Endothelial cell of umbilical vein (primary cell): ENCODE results near the gene RND3. TPM values are rescaled to one million over a fixed set of nuclear protein-coding genes. Genes with fewer than 3 reads are reported as not detected.

Source experiments
- BruUV-seq: library from RNA; stranded (reverse); fragments of 400-500 nt; replicated peaks from 2 replicates; lab custom pipeline; 2021; lab: Mats Ljungman, UMichigan
- CTCF ChIA-PET: fragments of 300-600, 350-600 bp; sonication (Branson Sonifier 250); formaldehyde crosslinking; loops from one replicate; lab custom pipeline; 2021; ENCODE audit warnings: antibody characterized with exemption, inconsistent platforms; lab: Charles Lee
- POLR2A ChIA-PET: fragments of 300-600, 350-600 bp; sonication (Branson Sonifier 250); formaldehyde crosslinking; loops from one replicate; lab custom pipeline; 2021; ENCODE audit warnings: antibody characterized with exemption, inconsistent platforms; lab: Charles Lee
- DNase-seq: peaks from one replicate; pipeline ENCODE4 v3.0.0-alpha.2; 2011; ENCODE audit warnings: low read depth, low spot score
- FAIRE-seq: peaks from 2 replicates; lab custom pipeline; 2011; peaks lifted over from hg19 to GRCh38; lab: Jason Lieb, UNC
- H2AFZ ChIP-seq: 2 replicates; pipeline ENCODE4 v1.6.0; 2012; ENCODE audit warnings: low read depth, low read length, control low read depth, inconsistent platforms
- H3K27ac ChIP-seq: 2 replicates; pipeline ENCODE4 v1.5.1; 2011; ENCODE audit warnings: low read depth, mild to moderate bottlenecking, control low read depth, low read length, moderate library complexity; ENCODE audit not compliant: insufficient read depth
- H3K27me3 ChIP-seq, 2 experiments: 2 replicates each; pipeline versions ENCODE4 v1.6.0 to v1.6.1; 2011; ENCODE audit warnings: low read length in 2 of 2, mixed read lengths in 1 of 2; ENCODE audit not compliant: control insufficient read depth in 2 of 2, insufficient read depth in 2 of 2
- H3K36me3 ChIP-seq, 2 experiments: 2 replicates in 1 of 2; 3 replicates in 1 of 2; pipeline ENCODE4 v1.5.1; 2011; ENCODE audit warnings: low read length in 2 of 2, mild to moderate bottlenecking in 1 of 2, moderate library complexity in 1 of 2; ENCODE audit not compliant: control insufficient read depth in 2 of 2, insufficient read depth in 2 of 2; ENCODE audit errors: extremely low read depth in 1 of 2
- H3K4me1 ChIP-seq: 3 replicates; pipeline ENCODE4 v1.5.1; 2011; ENCODE audit warnings: mild to moderate bottlenecking, low read length; ENCODE audit not compliant: control insufficient read depth, insufficient read depth; ENCODE audit errors: extremely low read depth
- H3K4me2 ChIP-seq: 2 replicates; pipeline ENCODE4 v1.6.1; 2011; ENCODE audit warnings: low read length, control low read depth, mixed read lengths; ENCODE audit not compliant: insufficient read depth
- H3K4me3 ChIP-seq, 3 experiments: fragments of 200-600 bp in 1 of 3; sonication (generic), shearing (Covaris generic) in 1 of 3; replicated peaks in 1 of 3; 2 replicates each; pipeline ENCODE4 v1.5.1; 2011 to 2016; ENCODE audit warnings: control low read depth in 3 of 3, low read length in 3 of 3, mild to moderate bottlenecking in 2 of 3, inconsistent platforms in 1 of 3, low read depth in 1 of 3, moderate library complexity in 1 of 3; ENCODE audit not compliant: insufficient read depth in 1 of 3
- H3K79me2 ChIP-seq: 2 replicates; pipeline ENCODE4 v1.6.0; 2012; ENCODE audit warnings: low read length, inconsistent platforms; ENCODE audit not compliant: control insufficient read depth, insufficient read depth
- H3K9ac ChIP-seq: replicated peaks from 2 replicates; pipeline ENCODE3; 2011; ENCODE audit warnings: low read length, control low read depth; ENCODE audit not compliant: insufficient read depth; ENCODE audit errors: extremely low read depth
- H3K9me1 ChIP-seq: replicated peaks from 3 replicates; pipeline ENCODE4 v1.6.0; 2011; ENCODE audit warnings: mild to moderate bottlenecking, low read length; ENCODE audit not compliant: control insufficient read depth, insufficient read depth; ENCODE audit errors: extremely low read depth
- H3K9me3 ChIP-seq: replicated peaks from 2 replicates; pipeline ENCODE4 v1.5.1; 2012; ENCODE audit warnings: low read length, inconsistent platforms; ENCODE audit not compliant: control insufficient read depth, insufficient read depth
- H4K20me1 ChIP-seq: replicated peaks from 2 replicates; pipeline ENCODE3; 2011; ENCODE audit warnings: mild to moderate bottlenecking, low read length; ENCODE audit not compliant: control insufficient read depth, insufficient read depth; ENCODE audit errors: extremely low read depth
- GATA2 ChIP-seq: IDR thresholded peaks from 2 replicates; pipeline ENCODE4 v1.7.0; 2011; ENCODE audit warnings: low read depth, mild to moderate bottlenecking, moderate library complexity, mixed read lengths, low read length; ENCODE audit not compliant: insufficient read length, insufficient read depth
- MYC ChIP-seq: IDR thresholded peaks from one replicate; pipeline ENCODE4 v1.6.1; 2011; ENCODE audit warnings: mild to moderate bottlenecking, low read depth, low read length
- POLR2A ChIP-seq: IDR thresholded peaks from 2 replicates; pipeline ENCODE4 v1.6.1; 2012; ENCODE audit warnings: low read depth, mild to moderate bottlenecking, control low read depth, low read length
- POLR2AphosphoS5 ChIP-seq: IDR thresholded peaks from 2 replicates; pipeline ENCODE4 v1.6.1; 2012; ENCODE audit warnings: low read depth, mild to moderate bottlenecking, control low read depth, low read length, moderate library complexity; ENCODE audit not compliant: insufficient read depth
- dilution Hi-C: fragments of 300-500 bp; cut with MboI; formaldehyde crosslinking; loops from one replicate; pipeline ENCODE4 v1.15.0; 2019; ENCODE audit warnings: low sequenced_read_pairs; ENCODE audit not compliant: extremely low pct_ligation_motif_present
- intact Hi-C: fragments of 100-400 bp; cut with micrococcal nuclease; formaldehyde crosslinking; loops from one replicate; pipeline ENCODE4 v1.10.0; 2022
- polyA plus RNA-seq, 4 experiments: library from polyadenylated mRNA; depleted of rRNA in 3 of 4; stranded (reverse) in 3 of 4; unstranded in 1 of 4; fragments of >200 nt; gene quantifications; 2 replicates each; pipeline versions ENCODE4 v1.2.1 to v1.2.3, GENCODE V29; 2011 to 2012; ENCODE audit warnings: missing spikeins in 1 of 4
- total RNA-seq: library from RNA; stranded (reverse); gene quantifications from 2 replicates; pipeline ENCODE4 v1.2.3, GENCODE V29; 2021

RND3 gene
- total and polyA plus RNA-seq, 2 donors (not counting 3 experiments of a cell fraction or from before 2014, with no cell fraction given) = 53.3 to 158 TPM

GRCh38 chr2:150468350-150468960 lies 19.0 kb downstream of the RND3 start:
- DNase-seq (peak; percentile 28), FAIRE-seq (no peak)
- H3K27ac ChIP-seq = no peak overlapping the region
- dilution Hi-C loops (no loop called here), intact Hi-C loops (no loop called here)
- TF ChIP-seq POLR2AphosphoS5 (peak; percentile 35), MYC (no peak), POLR2A (peak; percentile 37)
- no peak overlapping the region for H2AFZ ChIP-seq
- H3K4me2 ChIP-seq = no peak overlapping the region
- H3K36me3 ChIP-seq = peaks cover 21 to 48% of the 10 kb centered on the region in 2 experiments
- POLR2A ChIA-PET = interaction anchor here (1.2 to 1.9 kb wide), 3 partner anchors 8 to 14 kb away, joined by 4 to 8 read pairs (median 6); no protein-coding TSS in a partner anchor
- H3K79me2 ChIP-seq = peaks cover 52% of the 10 kb centered on the region
- CTCF ChIA-PET = interaction anchor here (1.0 to 2.5 kb wide), 5 partner anchors 8 to 669 kb away, joined by 3 to 17 read pairs (median 8); no protein-coding TSS in a partner anchor
- no peaks in the 10 kb centered on the region for H4K20me1 ChIP-seq
- H3K4me3 ChIP-seq = no peak overlapping the region
- H3K27me3 ChIP-seq = no peaks in the 10 kb centered on the region
- no peaks in the 10 kb centered on the region for H3K9me1 ChIP-seq
- H3K9me3 ChIP-seq = no peaks in the 10 kb centered on the region
- peak overlapping the region; percentile 22 for H3K9ac ChIP-seq
- BruUV-seq = no TSS peak
- H3K4me1 ChIP-seq = peaks cover 96% of the 10 kb centered on the region

- H3K9me1 ChIP-seq = no peaks in the 10 kb centered on the region
- no peak overlapping the region for H3K4me3 ChIP-seq
- H3K36me3 ChIP-seq = peaks cover 21 to 43% of the 10 kb centered on the region in 2 experiments
- H2AFZ ChIP-seq = no peak overlapping the region
- ChIA-PET CTCF (interaction anchor here (0.6 to 2.5 kb wide), 8 partner anchors 9 to 772 kb away, joined by 3 to 17 read pairs (median 4); no protein-coding TSS in a partner anchor), POLR2A (interaction anchor here (0.6 to 1.9 kb wide), 4 partner anchors 9 to 19 kb away, joined by 3 to 8 read pairs (median 5); no protein-coding TSS in a partner anchor)
- H3K27me3 ChIP-seq = no peaks in the 10 kb centered on the region
- H3K9ac ChIP-seq = peak overlapping the region; percentile 4
- no peaks in the 10 kb centered on the region for H4K20me1 ChIP-seq
- no peak for FAIRE-seq
- H3K4me2 ChIP-seq = no peak overlapping the region
- H3K79me2 ChIP-seq = peaks cover 44% of the 10 kb centered on the region
- no peaks in the 10 kb centered on the region for H3K9me3 ChIP-seq
- BruUV-seq = no TSS peak
- DNase-seq = peak; percentile 51
- dilution Hi-C loops (no loop called here), intact Hi-C loops (no loop called here)
- H3K27ac ChIP-seq = peak overlapping the region; percentile 96
- peaks cover 96% of the 10 kb centered on the region for H3K4me1 ChIP-seq
- TF ChIP-seq POLR2A (peak; percentile 10), POLR2AphosphoS5 (peak; percentile 61), GATA2 (no peak)
These were observed 19.9 kb downstream of the RND3 start for GRCh38 chr2:150467621-150467963.
